ENCODE results near the gene DDI2. TPM values are rescaled to one million over a fixed set of nuclear protein-coding genes. Genes with fewer than 3 reads are reported as not detected.

The DDI2 gene
- total RNA-seq, 1 experiment from 2014 or later, result 32.7 TPM

DNA sequence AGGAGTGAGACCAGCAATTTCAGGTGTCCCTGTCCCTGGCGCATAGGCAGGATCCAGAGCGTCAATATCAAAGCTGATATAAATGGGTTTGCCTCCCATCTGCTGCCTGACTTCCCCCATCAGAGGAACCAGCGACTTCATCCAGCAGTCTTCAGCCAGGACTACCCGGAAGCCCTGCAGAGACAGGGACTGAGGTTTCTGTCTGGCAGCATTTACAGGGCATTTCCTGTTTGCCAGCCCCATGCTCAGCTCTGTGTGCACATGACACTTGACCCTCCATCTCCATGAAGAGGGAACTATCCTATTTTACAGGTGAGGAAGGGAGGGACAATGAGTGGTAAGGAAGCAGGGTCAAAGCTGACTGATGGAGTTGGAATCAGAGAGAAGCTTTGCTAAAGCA lies 39.6 kb upstream of the DDI2 start:
- ChIA-PET CTCF (no interaction called here), POLR2A (interaction anchor here (0.6 to 1.2 kb wide), 2 partner anchors 18 to 41 kb away, joined by 3 to 4 read pairs; no protein-coding TSS in a partner anchor)
- BruUV-seq (replicated peaks), result no TSS peak

DNA sequence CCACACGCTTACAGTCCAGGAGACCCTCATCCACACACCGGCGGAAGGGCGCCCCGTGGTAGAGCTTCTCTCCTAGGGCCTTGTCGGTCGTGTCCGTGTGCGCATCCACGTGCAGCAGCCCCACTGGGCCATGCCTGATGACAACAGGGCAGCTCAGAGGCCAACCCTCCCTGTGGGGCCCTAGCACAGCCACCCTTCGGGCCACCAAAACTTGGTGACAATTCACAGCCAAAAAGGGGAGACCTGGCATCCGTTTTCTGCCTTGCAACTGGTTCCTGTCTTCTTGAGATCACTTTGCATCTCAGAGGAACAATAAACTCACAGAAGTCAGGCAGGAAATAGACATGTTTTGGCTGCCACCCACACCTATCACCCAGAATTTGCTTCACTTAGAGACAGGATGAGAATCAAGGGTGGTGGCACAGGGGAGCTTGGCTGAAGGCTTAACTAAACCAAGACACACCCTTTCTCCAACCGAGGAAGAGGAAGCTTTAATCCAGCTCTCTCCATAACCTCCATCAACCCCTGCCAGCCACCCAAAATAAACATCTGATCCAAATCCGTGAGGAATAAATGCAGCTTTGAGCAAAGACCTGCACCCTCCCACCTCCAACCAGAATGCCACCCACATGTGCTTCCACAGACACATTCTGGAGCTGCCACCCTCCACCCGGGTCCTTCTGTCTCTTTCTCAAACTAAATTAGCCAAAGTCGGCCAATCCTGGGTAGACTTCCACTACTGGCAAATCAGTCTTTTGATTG lies 38.2 kb upstream of the DDI2 start:
- no peak for TF ChIP-seq CTCF (IDR thresholded peaks at IDR 0.05; ENCODE audit: unreplicated experiment)
- ChIA-PET CTCF (interaction anchor here (0.6 kb wide), 2 partner anchors 16 to 141 kb away, joined by 3 to 5 read pairs; no protein-coding TSS in a partner anchor), POLR2A (interaction anchor here (0.5 to 0.9 kb wide), 2 partner anchors 12 to 63 kb away, joined by 4 read pairs; no protein-coding TSS in a partner anchor)
- Mint-ChIP-seq H3K9me3 (ENCODE audit: unreplicated experiment) (no peaks in the 10 kb centered on the region), H3K36me3 (ENCODE audit: insufficient read depth, unreplicated experiment) (no peaks in the 10 kb centered on the region), H3K27me3 (ENCODE audit: insufficient read depth, unreplicated experiment) (no peaks in the 10 kb centered on the region), H3K4me1 (ENCODE audit: insufficient read depth, unreplicated experiment) (no peaks in the 10 kb centered on the region), H3K27ac (ENCODE audit: low read depth, unreplicated experiment) (no peak overlapping the region), H3K4me3 (ENCODE audit: unreplicated experiment) (no peak overlapping the region)
- no peak for DNase-seq (ENCODE audit: unreplicated experiment)
- intact Hi-C loops (cut with micrococcal nuclease), result no loop called here
- BruUV-seq (replicated peaks), result no TSS peak

More for the DNA sequence above, 39.6 kb upstream of the DDI2 start:
- TF ChIP-seq CTCF (IDR thresholded peaks at IDR 0.05; ENCODE audit: unreplicated experiment), result no peak
- no peak for DNase-seq (ENCODE audit: unreplicated experiment)
- H3K36me3 Mint-ChIP-seq (ENCODE audit: insufficient read depth, unreplicated experiment), result peaks cover 3% of the 10 kb centered on the region
- intact Hi-C loops (cut with micrococcal nuclease), result no loop called here
- no peaks in the 10 kb centered on the region for H3K27me3 Mint-ChIP-seq (ENCODE audit: insufficient read depth, unreplicated experiment)
- no peaks in the 10 kb centered on the region for H3K9me3 Mint-ChIP-seq (ENCODE audit: unreplicated experiment)
- H3K4me3 Mint-ChIP-seq (ENCODE audit: unreplicated experiment), result no peak overlapping the region
- H3K4me1 Mint-ChIP-seq (ENCODE audit: insufficient read depth, unreplicated experiment), result no peaks in the 10 kb centered on the region
- H3K27ac Mint-ChIP-seq (ENCODE audit: low read depth, unreplicated experiment), result no peak overlapping the region

GRCh38 chr1:15579683-15580047 lies 37.6 kb upstream of the DDI2 start:
- Mint-ChIP-seq H3K4me3 (ENCODE audit: unreplicated experiment) (no peak overlapping the region), H3K9me3 (ENCODE audit: unreplicated experiment) (no peaks in the 10 kb centered on the region), H3K27ac (ENCODE audit: low read depth, unreplicated experiment) (no peak overlapping the region), H3K27me3 (ENCODE audit: insufficient read depth, unreplicated experiment) (no peaks in the 10 kb centered on the region), H3K36me3 (ENCODE audit: insufficient read depth, unreplicated experiment) (no peaks in the 10 kb centered on the region), H3K4me1 (ENCODE audit: insufficient read depth, unreplicated experiment) (no peaks in the 10 kb centered on the region)
- TF ChIP-seq CTCF (IDR thresholded peaks at IDR 0.05; ENCODE audit: unreplicated experiment), result no peak
- intact Hi-C loops (cut with micrococcal nuclease), result no loop called here
- CTCF ChIA-PET, result interaction anchor here (0.6 kb wide), 1 partner anchor 140 kb away, joined by 3 read pairs; no protein-coding TSS in a partner anchor
- POLR2A ChIA-PET, result interaction anchor here (0.9 kb wide), 1 partner anchor 11 kb away, joined by 4 read pairs; no protein-coding TSS in a partner anchor
- DNase-seq (ENCODE audit: unreplicated experiment), result no peak
- no TSS peak for BruUV-seq (replicated peaks)

- H3K9me3 Mint-ChIP-seq (ENCODE audit: unreplicated experiment), result no peaks in the 10 kb centered on the region
- H3K27me3 Mint-ChIP-seq (ENCODE audit: insufficient read depth, unreplicated experiment), result no peaks in the 10 kb centered on the region
- POLR2A ChIA-PET, result no interaction called here
- no peak overlapping the region for H3K27ac Mint-ChIP-seq (ENCODE audit: low read depth, unreplicated experiment)
- no peaks in the 10 kb centered on the region for H3K4me1 Mint-ChIP-seq (ENCODE audit: insufficient read depth, unreplicated experiment)
- CTCF ChIA-PET, result interaction anchor here (1.6 kb wide), 1 partner anchor 157 kb away, joined by 5 read pairs; no protein-coding TSS in a partner anchor
- DNase-seq (ENCODE audit: unreplicated experiment), result no peak
- TF ChIP-seq CTCF (IDR thresholded peaks at IDR 0.05; ENCODE audit: unreplicated experiment), result no peak
- H3K4me3 Mint-ChIP-seq (ENCODE audit: unreplicated experiment), result no peak overlapping the region
- H3K36me3 Mint-ChIP-seq (ENCODE audit: insufficient read depth, unreplicated experiment), result no peaks in the 10 kb centered on the region
- no TSS peak for BruUV-seq (replicated peaks)
- intact Hi-C loops (cut with micrococcal nuclease), result no loop called here
Observed at GRCh38 chr1:15583016-15583706, 34.1 kb upstream of the DDI2 start.
